Endothelial cell of umbilical vein (primary cell): Measurements from ENCODE around the gene SLC39A11. TPM values are rescaled to one million over a fixed set of nuclear protein-coding genes. Genes with fewer than 3 reads are reported as not detected.

ENCODE experiments used
- BruUV-seq: library from RNA; stranded (reverse); fragments of 400-500 nt; replicated peaks from 2 replicates; lab custom pipeline; 2021; lab: Mats Ljungman, UMichigan
- CTCF ChIA-PET: fragments of 300-600, 350-600 bp; sonication (Branson Sonifier 250); formaldehyde crosslinking; loops from one replicate; lab custom pipeline; 2021; ENCODE audit warnings: antibody characterized with exemption, inconsistent platforms; lab: Charles Lee
- POLR2A ChIA-PET: fragments of 300-600, 350-600 bp; sonication (Branson Sonifier 250); formaldehyde crosslinking; loops from one replicate; lab custom pipeline; 2021; ENCODE audit warnings: antibody characterized with exemption, inconsistent platforms; lab: Charles Lee
- DNase-seq: peaks from one replicate; pipeline ENCODE4 v3.0.0-alpha.2; 2011; ENCODE audit warnings: low read depth, low spot score
- FAIRE-seq: peaks from 2 replicates; lab custom pipeline; 2011; peaks lifted over from hg19 to GRCh38; lab: Jason Lieb, UNC
- H2AFZ ChIP-seq: 2 replicates; pipeline ENCODE4 v1.6.0; 2012; ENCODE audit warnings: low read depth, low read length, control low read depth, inconsistent platforms
- H3K27ac ChIP-seq: 2 replicates; pipeline ENCODE4 v1.5.1; 2011; ENCODE audit warnings: low read depth, mild to moderate bottlenecking, control low read depth, low read length, moderate library complexity; ENCODE audit not compliant: insufficient read depth
- H3K27me3 ChIP-seq, 2 experiments: 2 replicates each; pipeline versions ENCODE4 v1.6.0 to v1.6.1; 2011; ENCODE audit warnings: low read length in 2 of 2, mixed read lengths in 1 of 2; ENCODE audit not compliant: control insufficient read depth in 2 of 2, insufficient read depth in 2 of 2
- H3K36me3 ChIP-seq, 2 experiments: 2 replicates in 1 of 2; 3 replicates in 1 of 2; pipeline ENCODE4 v1.5.1; 2011; ENCODE audit warnings: low read length in 2 of 2, mild to moderate bottlenecking in 1 of 2, moderate library complexity in 1 of 2; ENCODE audit not compliant: control insufficient read depth in 2 of 2, insufficient read depth in 2 of 2; ENCODE audit errors: extremely low read depth in 1 of 2
- H3K4me1 ChIP-seq: 3 replicates; pipeline ENCODE4 v1.5.1; 2011; ENCODE audit warnings: mild to moderate bottlenecking, low read length; ENCODE audit not compliant: control insufficient read depth, insufficient read depth; ENCODE audit errors: extremely low read depth
- H3K4me2 ChIP-seq: 2 replicates; pipeline ENCODE4 v1.6.1; 2011; ENCODE audit warnings: low read length, control low read depth, mixed read lengths; ENCODE audit not compliant: insufficient read depth
- H3K4me3 ChIP-seq, 3 experiments: fragments of 200-600 bp in 1 of 3; sonication (generic), shearing (Covaris generic) in 1 of 3; replicated peaks in 1 of 3; 2 replicates each; pipeline ENCODE4 v1.5.1; 2011 to 2016; ENCODE audit warnings: control low read depth in 3 of 3, low read length in 3 of 3, mild to moderate bottlenecking in 2 of 3, inconsistent platforms in 1 of 3, low read depth in 1 of 3, moderate library complexity in 1 of 3; ENCODE audit not compliant: insufficient read depth in 1 of 3
- H3K79me2 ChIP-seq: 2 replicates; pipeline ENCODE4 v1.6.0; 2012; ENCODE audit warnings: low read length, inconsistent platforms; ENCODE audit not compliant: control insufficient read depth, insufficient read depth
- H3K9ac ChIP-seq: replicated peaks from 2 replicates; pipeline ENCODE3; 2011; ENCODE audit warnings: low read length, control low read depth; ENCODE audit not compliant: insufficient read depth; ENCODE audit errors: extremely low read depth
- H3K9me1 ChIP-seq: replicated peaks from 3 replicates; pipeline ENCODE4 v1.6.0; 2011; ENCODE audit warnings: mild to moderate bottlenecking, low read length; ENCODE audit not compliant: control insufficient read depth, insufficient read depth; ENCODE audit errors: extremely low read depth
- H3K9me3 ChIP-seq: replicated peaks from 2 replicates; pipeline ENCODE4 v1.5.1; 2012; ENCODE audit warnings: low read length, inconsistent platforms; ENCODE audit not compliant: control insufficient read depth, insufficient read depth
- H4K20me1 ChIP-seq: replicated peaks from 2 replicates; pipeline ENCODE3; 2011; ENCODE audit warnings: mild to moderate bottlenecking, low read length; ENCODE audit not compliant: control insufficient read depth, insufficient read depth; ENCODE audit errors: extremely low read depth
- EZH2 ChIP-seq: IDR thresholded peaks from 2 replicates; pipeline ENCODE4 v1.6.1; 2012; ENCODE audit warnings: borderline replicate concordance, low read depth, mild to moderate bottlenecking, moderate library complexity, low read length, inconsistent platforms; ENCODE audit not compliant: severe bottlenecking
- FOS ChIP-seq: IDR thresholded peaks from 2 replicates; pipeline ENCODE4 v1.6.1; 2011; ENCODE audit warnings: mild to moderate bottlenecking, low read length, moderate library complexity, borderline replicate concordance; ENCODE audit not compliant: insufficient read depth
- GATA2 ChIP-seq: IDR thresholded peaks from 2 replicates; pipeline ENCODE4 v1.7.0; 2011; ENCODE audit warnings: low read depth, mild to moderate bottlenecking, moderate library complexity, mixed read lengths, low read length; ENCODE audit not compliant: insufficient read length, insufficient read depth
- JUN ChIP-seq: IDR thresholded peaks from 2 replicates; pipeline ENCODE4 v1.6.1; 2011; ENCODE audit warnings: borderline replicate concordance, low read depth; ENCODE audit not compliant: insufficient read length, insufficient read depth
- MYC ChIP-seq: IDR thresholded peaks from one replicate; pipeline ENCODE4 v1.6.1; 2011; ENCODE audit warnings: mild to moderate bottlenecking, low read depth, low read length
- POLR2A ChIP-seq: IDR thresholded peaks from 2 replicates; pipeline ENCODE4 v1.6.1; 2012; ENCODE audit warnings: low read depth, mild to moderate bottlenecking, control low read depth, low read length
- POLR2AphosphoS5 ChIP-seq: IDR thresholded peaks from 2 replicates; pipeline ENCODE4 v1.6.1; 2012; ENCODE audit warnings: low read depth, mild to moderate bottlenecking, control low read depth, low read length, moderate library complexity; ENCODE audit not compliant: insufficient read depth
- dilution Hi-C: fragments of 300-500 bp; cut with MboI; formaldehyde crosslinking; loops from one replicate; pipeline ENCODE4 v1.15.0; 2019; ENCODE audit warnings: low sequenced_read_pairs; ENCODE audit not compliant: extremely low pct_ligation_motif_present
- intact Hi-C: fragments of 100-400 bp; cut with micrococcal nuclease; formaldehyde crosslinking; loops from one replicate; pipeline ENCODE4 v1.10.0; 2022
- polyA plus RNA-seq, 4 experiments: library from polyadenylated mRNA; depleted of rRNA in 3 of 4; stranded (reverse) in 3 of 4; unstranded in 1 of 4; fragments of >200 nt; gene quantifications; 2 replicates each; pipeline versions ENCODE4 v1.2.1 to v1.2.3, GENCODE V29; 2011 to 2012; ENCODE audit warnings: missing spikeins in 1 of 4
- total RNA-seq: library from RNA; stranded (reverse); gene quantifications from 2 replicates; pipeline ENCODE4 v1.2.3, GENCODE V29; 2021
- TF ChIP-seq, protein P1 (sequence below): IDR thresholded peaks from 2 replicates; pipeline ENCODE4 v1.6.1; 2011; ENCODE audit not compliant: insufficient read depth, insufficient read length
- TF ChIP-seq, protein P2 (sequence below), 2 donors: IDR thresholded peaks; 1 replicate in 1 of 2; 2 replicates in 1 of 2; pipeline ENCODE4 v1.5.1; 2011; ENCODE audit warnings: low read length in 2 of 2, mild to moderate bottlenecking in 2 of 2, moderate library complexity in 2 of 2, control low read depth in 1 of 2, inconsistent platforms in 1 of 2, low read depth in 1 of 2; ENCODE audit not compliant: insufficient read depth in 1 of 2; ENCODE audit errors: extremely low read depth in 1 of 2

Gene SLC39A11
- total and polyA plus RNA-seq, 2 donors (not counting 3 experiments of a cell fraction or from before 2014, with no cell fraction given) = 8.1 to 11.9 TPM

DNA sequence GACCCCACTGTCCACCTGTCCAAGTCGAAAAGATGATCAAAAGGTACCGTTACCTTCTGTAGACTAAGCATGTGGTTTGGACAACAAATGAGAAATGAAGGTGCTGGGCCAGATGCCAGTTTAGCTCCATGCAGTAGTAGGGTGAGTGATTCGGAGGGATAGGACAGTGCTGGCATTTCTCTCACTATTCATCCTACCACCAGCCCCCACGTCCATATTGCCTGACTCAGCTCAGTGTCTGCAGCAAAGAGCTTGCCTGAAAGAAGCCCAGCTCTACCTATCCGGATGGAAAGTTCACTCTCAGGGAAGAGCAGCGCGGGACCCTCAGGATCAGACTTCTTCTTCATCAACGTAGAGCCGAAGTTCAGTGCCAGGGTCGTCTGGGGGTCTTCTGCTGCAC lies 145.0 kb downstream of the SLC39A11 start:
- Histone ChIP-seq H3K4me2 (no peak overlapping the region), H3K9me3 (no peaks in the 10 kb centered on the region), H3K27me3 (no peaks in the 10 kb centered on the region), H3K36me3 (no peaks in the 10 kb centered on the region), H3K9ac (no peak overlapping the region), H2AFZ (no peak overlapping the region), H4K20me1 (no peaks in the 10 kb centered on the region), H3K27ac (no peak overlapping the region), H3K4me1 (no peaks in the 10 kb centered on the region), H3K4me3 (no peak overlapping the region), H3K79me2 (no peaks in the 10 kb centered on the region), H3K9me1 (no peaks in the 10 kb centered on the region)
- FAIRE-seq = no peak
- intact Hi-C loops = no loop called here
- POLR2A ChIA-PET = no interaction called here
- DNase-seq = no peak
- dilution Hi-C loops = no loop called here
- no peak for TF ChIP-seq POLR2AphosphoS5
- no peak for TF ChIP-seq GATA2
- TF ChIP-seq, protein P1, sequence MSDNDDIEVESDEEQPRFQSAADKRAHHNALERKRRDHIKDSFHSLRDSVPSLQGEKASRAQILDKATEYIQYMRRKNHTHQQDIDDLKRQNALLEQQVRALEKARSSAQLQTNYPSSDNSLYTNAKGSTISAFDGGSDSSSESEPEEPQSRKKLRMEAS = no peak
- TF ChIP-seq MYC = no peak
- no peak for TF ChIP-seq POLR2A
- TF ChIP-seq, protein P2, sequence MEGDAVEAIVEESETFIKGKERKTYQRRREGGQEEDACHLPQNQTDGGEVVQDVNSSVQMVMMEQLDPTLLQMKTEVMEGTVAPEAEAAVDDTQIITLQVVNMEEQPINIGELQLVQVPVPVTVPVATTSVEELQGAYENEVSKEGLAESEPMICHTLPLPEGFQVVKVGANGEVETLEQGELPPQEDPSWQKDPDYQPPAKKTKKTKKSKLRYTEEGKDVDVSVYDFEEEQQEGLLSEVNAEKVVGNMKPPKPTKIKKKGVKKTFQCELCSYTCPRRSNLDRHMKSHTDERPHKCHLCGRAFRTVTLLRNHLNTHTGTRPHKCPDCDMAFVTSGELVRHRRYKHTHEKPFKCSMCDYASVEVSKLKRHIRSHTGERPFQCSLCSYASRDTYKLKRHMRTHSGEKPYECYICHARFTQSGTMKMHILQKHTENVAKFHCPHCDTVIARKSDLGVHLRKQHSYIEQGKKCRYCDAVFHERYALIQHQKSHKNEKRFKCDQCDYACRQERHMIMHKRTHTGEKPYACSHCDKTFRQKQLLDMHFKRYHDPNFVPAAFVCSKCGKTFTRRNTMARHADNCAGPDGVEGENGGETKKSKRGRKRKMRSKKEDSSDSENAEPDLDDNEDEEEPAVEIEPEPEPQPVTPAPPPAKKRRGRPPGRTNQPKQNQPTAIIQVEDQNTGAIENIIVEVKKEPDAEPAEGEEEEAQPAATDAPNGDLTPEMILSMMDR (IDR thresholded peaks at IDR 0.05; ENCODE audit: extremely low read depth in 1 of 2, insufficient read depth in 1 of 2, low read depth in 1 of 2, low read length in 2 of 2) = no peak
- no peak for TF ChIP-seq JUN
- no peak for TF ChIP-seq FOS
- TF ChIP-seq EZH2 = no peak
- CTCF ChIA-PET = no interaction called here
- no TSS peak for BruUV-seq
